SW480 (cell line): Measurements from ENCODE around the gene FABP3.
"Not testable (repeated sequence)": the region's sequence is repeated elsewhere in the genome, so short reads cannot be mapped to it uniquely, and the experiment has no call there.

Experiments
- DNase-seq: peaks from one replicate; pipeline ENCODE4 v3.0.0-alpha.2; 2016; ENCODE audit warnings: low spot score

The FABP3 gene

GRCh38 chr1:31398246-31398645 is 25.4 kb upstream of the FABP3 start:
- peak; percentile 47 for DNase-seq

- DNase-seq = peak; percentile 83
Observed at GRCh38 chr1:31397360-31398095, 24.7 kb upstream of the FABP3 start.

GRCh38 chr1:31396633-31397351 is 23.9 kb upstream of the FABP3 start:
- peak; percentile 86 for DNase-seq

DNA sequence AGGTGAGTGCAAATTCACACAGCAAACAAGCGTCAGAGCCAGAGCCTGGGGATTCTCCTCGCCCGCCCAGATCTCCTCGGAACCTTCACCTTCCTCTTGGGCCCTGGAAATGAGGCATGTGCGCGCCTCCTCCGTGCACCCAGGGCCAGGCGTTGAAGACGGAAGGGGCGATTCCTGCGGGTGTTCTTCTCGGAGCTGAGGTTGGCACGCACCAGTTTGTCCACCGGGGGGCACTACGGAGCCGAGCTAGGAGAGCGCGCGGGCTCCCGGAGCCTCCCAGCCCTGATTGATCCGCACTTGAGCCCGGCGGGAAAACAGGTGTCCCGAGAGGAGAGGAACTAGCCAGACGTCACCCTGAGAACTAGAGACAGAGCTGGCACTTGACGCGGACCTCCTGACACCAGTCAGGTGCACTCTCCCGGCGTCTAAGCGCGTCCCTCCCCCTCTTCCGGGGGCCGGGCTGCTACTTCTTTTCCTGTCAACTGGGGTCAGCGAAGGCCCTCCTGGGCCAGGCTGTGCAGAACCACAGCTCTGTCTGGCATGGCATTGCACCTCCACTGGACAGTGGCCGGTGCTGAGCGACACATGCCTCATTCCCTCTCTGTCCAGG is 21.8 kb upstream of the FABP3 start:
- DNase-seq = peak; percentile 87

DNA sequence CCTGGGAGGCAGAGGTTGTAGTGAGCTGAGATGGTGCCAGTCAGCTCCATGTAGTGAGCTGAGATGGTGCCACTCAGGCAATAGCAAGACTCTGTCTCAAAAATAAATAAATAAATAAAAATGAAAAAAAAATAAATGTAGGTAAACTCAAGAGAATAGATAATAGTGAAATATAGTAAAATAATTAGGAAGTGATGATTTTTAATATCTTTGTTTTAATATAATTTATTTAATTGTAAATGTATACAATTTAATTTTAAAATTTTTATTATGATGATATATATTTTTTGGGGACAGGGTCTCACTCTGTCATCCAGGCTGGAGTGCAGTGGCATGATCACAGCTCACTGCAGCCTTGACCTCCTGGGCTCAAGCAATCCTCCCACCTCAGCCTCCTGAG is 20.6 kb upstream of the FABP3 start:
- DNase-seq = no peak

DNA sequence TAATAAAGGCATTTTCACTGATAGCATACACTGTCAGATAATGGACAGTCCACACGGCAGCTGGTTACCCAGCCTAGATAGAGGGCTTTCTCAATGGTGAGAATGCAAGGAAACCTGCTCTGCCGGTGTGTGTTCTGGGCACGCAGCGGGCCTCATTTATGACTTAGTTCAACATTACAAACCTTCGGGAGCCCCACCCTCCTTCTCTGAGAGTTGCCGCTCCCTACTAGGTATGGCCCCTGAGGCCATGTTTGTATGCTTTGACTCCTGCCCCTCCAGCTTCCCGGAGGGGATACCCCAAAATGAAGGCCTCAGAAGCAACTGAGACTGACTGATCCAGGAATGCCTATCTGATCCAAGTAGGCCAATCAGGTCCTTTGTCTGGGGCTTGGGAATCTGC is 17.2 kb upstream of the FABP3 start:
- no peak for DNase-seq

DNA sequence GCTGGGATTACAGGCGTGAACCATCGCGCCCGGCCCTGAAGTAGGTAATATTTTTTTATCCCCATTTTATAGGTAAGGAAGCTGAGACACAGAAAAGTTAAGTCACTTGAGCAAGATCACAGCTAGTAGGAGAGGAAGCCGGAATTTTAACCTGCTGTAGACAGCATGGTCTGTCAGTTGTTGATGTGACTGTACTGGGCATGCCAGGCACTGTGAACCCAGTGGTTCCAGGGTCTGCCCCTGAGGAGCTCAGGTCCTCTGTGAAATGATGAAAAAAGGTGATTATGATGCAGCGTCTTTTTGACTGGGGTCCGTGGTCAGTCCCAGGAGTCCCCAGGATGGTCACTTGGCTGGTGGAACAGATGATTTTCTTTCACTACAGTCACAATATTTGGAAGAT is 16.7 kb upstream of the FABP3 start:
- no peak for DNase-seq

- no peak for DNase-seq
Observed at GRCh38 chr1:31387612-31388011, 14.7 kb upstream of the FABP3 start.

DNA sequence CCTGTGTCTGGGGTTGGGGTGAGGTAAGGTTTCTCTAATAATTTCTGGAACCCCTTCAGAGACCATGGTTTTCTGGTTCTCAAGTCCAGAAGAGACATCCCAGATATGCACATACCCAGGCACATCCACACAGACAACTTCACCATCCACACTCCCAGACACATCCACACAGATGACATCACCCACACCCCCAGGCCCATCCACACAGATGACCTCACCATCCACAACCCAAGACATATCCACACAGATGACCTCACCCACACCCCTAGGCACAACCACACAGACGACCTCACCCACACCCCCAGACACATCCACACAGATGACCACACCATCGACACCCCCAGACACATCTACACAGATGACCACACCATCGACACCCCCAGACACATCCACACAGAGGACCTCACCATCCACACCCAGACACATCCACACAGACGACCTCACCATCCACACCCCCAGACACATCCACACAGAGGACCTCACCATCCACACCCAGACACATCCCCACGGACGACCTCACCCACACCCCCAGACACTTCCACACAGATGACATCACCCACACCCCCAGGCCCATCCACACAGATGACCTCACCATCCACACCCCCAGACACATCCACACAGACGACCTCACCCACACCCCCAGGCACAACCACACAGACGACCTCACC is 13.8 kb upstream of the FABP3 start:
- not testable (repeated sequence) for DNase-seq

GRCh38 chr1:31383967-31384366 is 11.1 kb upstream of the FABP3 start:
- no peak for DNase-seq

- no peak for DNase-seq
Observed at GRCh38 chr1:31382379-31382989, 9.6 kb upstream of the FABP3 start.

DNA sequence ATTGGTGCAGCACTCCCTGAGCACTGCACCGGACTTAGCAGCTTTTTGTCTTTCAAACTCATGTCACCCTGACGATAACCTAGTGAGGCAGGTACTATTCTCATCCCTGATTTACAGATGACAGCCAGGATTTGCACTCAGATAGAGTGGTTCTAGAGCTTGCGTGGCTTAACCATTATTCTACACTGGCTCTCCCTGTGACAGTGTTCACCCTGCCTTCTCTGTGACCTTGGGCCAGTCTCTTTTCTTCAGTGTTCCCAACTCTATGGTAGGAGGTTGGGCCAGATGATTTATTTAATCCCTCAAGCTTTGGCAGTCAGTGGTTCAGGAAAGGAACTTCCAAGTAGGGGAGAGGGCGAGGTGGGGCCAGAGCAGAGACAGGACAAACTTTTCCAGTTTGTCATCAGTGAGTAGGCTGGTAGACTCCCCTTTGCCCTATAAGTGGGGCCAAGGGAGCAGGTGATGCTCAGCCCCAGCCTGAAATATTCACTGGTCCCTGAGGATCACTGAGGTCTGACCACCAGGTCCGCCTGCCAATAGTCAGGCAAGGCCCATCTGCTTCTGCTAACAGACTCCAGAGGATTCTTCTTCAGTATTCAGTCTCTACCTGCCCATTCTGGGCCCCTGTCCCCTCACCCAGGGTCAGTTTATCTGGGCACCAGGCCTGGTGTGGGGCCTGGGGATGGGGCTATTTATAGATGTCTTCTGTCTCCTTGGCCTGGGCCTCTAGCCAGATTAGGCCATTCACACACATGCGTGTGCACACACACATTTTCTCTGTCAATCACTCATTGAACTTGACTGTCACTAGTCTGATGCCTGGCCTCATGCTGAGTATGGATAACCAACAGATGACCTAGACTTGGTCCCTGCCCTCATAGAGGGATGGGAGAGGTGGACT is 8.8 kb upstream of the FABP3 start:
- no peak for DNase-seq

GRCh38 chr1:31380181-31380580 is 7.3 kb upstream of the FABP3 start:
- DNase-seq = no peak

DNA sequence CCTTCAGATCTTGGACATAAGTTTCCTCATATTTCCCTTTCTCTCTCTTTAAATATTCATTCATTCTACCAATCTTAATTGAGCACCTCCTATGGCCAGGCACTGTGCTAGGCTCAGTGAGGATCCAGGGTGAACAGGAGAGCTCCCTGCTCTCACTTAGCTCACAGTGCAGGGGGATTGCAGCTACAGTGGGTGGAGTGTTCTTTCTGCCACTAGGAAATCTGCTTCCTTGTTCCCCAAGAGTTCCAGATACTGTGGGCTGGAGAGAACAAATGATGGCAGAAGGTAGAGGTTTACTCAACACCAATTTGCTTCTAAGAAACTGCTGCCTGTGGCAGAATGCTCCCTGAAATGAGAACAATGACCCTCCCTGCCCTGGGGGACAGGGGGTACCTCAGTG is 5.1 kb upstream of the FABP3 start:
- no peak for DNase-seq

- no peak for DNase-seq
Observed at GRCh38 chr1:31377364-31377863, 4.5 kb upstream of the FABP3 start.

GRCh38 chr1:31376375-31377134 is 3.7 kb upstream of the FABP3 start:
- no peak for DNase-seq

DNA sequence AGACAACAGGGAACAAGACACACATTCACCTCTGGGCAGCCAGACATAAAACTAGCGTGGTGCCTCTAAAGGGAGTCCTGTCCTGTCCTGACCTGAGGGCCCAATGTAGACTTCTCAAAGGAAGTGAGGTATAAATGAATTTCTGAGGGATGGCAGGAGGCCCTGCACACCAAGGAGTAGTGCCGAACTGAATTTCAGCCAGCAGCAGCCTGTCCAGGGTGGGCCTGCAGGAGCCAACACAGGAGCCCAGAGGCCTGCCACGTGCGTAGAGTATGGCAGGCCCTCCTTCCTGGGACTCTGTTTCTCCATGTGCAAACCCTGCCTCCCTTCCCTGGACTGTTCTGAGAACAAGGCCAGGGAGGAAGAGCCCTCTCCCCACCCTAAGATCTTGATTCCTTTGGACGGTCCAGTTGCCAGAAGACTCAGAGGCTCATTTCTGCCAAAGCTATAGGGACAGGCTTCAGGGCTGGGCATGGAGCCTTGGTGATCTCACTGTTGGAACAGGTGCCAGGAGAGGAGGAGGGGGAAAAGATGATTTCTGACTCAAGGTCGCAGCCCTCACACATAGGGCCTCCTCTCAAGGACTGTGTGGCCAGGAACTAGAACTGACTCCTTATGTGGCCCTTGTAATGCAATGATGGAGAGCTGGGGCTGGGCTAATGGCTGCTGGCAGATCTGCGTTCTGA is 1.8 kb upstream of the FABP3 start:
- DNase-seq = no peak

- no peak for DNase-seq
Observed at GRCh38 chr1:31373897-31374486, 1.1 kb upstream of the FABP3 start.

DNA sequence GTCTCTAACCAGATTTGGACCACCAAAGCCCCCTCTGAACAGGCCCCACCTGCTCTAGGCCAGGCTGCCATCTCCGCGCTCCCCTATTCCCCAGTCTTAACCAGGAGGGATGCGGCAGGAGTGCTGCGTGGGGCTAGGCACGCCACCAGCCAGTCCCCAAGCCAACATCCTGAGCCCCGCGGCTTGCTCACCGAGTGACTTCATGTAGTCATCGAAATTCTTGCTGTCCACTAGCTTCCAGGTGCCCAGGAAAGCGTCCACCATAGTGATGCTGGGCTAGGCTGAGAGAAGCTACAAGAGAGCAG is 173 bp downstream of the FABP3 start:
- DNase-seq = no peak

DNA sequence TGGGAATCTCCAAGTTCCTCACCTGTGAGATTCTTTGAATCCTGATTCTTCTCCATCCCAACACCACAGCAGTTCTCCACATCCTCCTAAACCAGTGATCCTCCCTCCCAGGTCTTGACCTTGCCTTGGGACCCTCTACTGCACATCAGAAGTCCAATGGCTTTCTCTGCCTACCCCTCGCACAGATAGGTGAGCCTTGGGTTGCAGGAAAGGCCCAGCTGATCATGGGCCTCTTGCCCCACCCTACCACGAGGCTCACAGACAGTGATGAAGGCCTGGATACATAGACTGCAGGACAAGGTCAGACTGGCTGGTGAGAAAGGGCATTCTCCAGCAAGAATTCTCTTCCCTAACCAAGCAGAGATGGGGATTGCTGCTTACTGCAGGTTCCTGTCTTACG is 825 bp downstream of the FABP3 start:
- no peak for DNase-seq
